NCI-H82 (cell line): ENCODE data around the gene RRAD.

Experiments
- DNase-seq: peaks from one replicate; lab custom pipeline; 2025; lab: John Stamatoyannopoulos, UW

The RRAD gene

DNA sequence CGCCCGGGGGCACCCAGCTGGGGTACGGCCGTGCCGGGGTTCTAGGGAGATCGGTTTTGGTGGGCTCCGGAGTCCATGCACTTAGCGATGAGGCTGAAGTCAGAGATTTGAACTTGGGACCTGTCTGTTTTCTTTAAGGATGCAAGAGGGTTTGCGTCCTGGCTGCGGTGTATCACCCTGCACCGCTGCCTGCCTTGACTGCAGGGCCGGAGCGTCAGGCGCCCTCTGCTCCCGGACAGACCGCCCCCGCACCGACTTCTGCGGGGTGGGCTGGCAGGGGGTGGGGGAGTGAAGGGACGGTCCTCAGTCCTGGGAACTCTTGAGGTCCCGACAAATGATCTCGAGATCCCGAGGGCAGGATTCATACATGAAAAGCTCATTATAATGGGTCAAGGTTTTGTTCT lies 44.3 kb downstream of the RRAD start:
- DNase-seq: peak; percentile 49

- DNase-seq: peak; percentile 98
Measured at GRCh38 chr16:66880288-66881013, 44.9 kb downstream of the RRAD start, which contains the start of gene PDP2. Gene PDP2 (plus strand): TSS chr16:66880515. CDS start chr16:66884285, 3,770 bp downstream.

GRCh38 chr16:66878067-66878466 lies 47.3 kb downstream of the RRAD start:
- no peak for DNase-seq

GRCh38 chr16:66874079-66874775 lies 51.1 kb downstream of the RRAD start:
- no peak for DNase-seq

DNA sequence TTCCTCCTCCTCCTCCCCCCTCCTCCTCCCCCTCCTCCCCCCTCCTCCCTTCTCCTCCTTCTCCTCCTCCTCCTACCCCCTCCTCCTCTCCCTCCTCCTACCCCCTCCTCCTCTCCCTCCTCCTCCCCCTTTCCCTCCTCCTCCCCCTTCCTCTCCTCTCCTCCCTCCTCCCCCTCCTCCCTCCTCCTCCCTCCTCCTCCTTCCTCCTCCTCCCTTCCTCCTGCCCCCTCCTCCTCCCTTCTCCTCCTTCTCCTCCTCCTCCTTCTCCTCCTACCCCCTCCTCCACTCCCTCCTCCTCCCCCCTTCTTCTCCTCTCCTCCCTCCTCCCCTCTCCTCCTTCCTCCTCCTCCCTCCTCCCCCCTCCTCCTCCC lies 51.7 kb downstream of the RRAD start:
- DNase-seq: no peak

- DNase-seq: peak; percentile 87
Measured at GRCh38 chr16:66872943-66873684, 52.2 kb downstream of the RRAD start.

DNA sequence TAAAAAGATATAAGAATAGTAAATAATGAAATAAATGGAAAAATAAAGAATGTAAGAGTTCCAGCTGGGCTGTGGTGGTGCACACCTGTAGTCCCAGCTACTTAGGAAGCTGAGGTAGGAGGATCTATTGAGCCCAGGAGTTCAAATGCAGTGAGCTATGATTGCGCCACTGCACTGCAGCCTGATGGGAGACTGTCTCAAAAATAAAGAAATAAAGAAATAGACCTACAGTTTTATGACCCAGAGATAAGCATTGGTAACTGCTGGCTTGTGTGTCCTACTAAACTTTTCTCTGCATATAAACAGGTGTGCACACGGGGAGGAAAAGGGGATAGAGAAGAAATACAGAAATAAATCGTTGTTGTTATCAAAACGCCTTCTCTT lies 52.8 kb downstream of the RRAD start:
- no peak for DNase-seq

DNA sequence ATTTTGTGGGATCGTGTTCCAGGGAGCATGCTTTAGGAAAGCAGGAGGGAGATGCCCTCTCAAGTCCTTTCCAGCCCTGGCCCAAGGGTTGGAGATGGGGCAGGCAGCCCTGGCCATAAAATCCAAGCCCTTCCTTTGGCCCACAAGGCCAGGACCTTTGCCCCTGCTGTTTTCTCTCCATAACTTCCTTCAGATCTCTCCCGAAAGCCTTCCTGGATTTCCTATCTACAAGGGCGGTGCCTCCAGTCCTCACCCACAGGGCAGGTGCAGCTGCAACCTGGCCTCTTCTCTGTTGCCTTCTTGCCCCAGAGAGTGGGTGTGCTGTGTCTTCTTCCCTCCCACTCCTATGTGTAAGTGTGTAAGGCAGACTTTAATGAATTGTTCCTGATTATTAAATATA lies 53.5 kb downstream of the RRAD start:
- DNase-seq: no peak
